GM18951 (cell line): ENCODE data around the gene EPHA1.

ENCODE experiments used
- POLR2A ChIP-seq: IDR thresholded peaks from 4 replicates; pipeline ENCODE4 v1.6.1; 2011; ENCODE audit warnings: mild to moderate bottlenecking; ENCODE audit not compliant: insufficient read length, insufficient read depth; ENCODE audit errors: extremely low read depth
- in situ Hi-C: fragments of 300-500 bp; cut with MboI; formaldehyde crosslinking; loops from one replicate; pipeline ENCODE4 v1.12.0; 2022; ENCODE audit warnings: low sequenced_read_pairs, mixed read lengths, inconsistent platforms; ENCODE audit not compliant: unreplicated experiment

Gene EPHA1

DNA sequence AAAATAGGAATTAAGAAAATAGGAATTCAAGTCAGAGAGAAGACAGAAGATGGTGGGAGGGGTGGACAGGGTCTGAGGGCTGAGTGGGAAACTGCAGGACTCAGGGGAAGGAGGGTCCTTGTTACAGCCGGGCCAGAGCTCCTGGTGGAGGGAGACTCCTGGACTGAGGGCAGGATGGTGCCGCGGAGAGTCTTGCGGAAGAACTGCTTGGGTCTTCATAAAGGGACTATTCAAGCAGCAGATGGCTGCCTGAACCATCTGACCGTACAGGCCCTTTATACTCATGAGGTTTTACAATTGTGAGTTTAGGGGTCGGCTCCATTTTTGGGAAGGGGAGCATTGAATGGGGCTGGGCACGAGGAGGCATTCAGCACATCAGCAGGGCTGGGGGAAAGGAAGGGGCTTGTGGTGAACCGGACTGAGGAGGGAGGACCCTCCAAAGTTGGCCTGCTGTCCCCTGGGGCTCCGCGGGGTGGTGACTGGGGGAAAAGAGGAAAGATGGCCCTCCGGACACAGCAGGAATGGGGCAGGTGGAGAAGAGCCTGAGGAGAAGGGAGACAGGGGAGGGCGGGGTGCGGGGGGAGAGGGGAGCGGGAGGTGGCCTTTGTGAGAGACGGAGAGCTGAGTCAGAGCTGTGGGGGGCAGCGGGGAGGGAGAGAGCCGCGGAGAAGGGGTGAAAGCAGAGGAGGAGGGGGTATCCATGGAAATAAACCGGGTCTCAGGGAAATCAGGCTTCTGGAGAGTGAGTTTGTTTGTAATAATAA, 47.7 kb downstream of the EPHA1 start:
- in situ Hi-C loops, result no loop called here
- TF ChIP-seq POLR2A, result no peak

DNA sequence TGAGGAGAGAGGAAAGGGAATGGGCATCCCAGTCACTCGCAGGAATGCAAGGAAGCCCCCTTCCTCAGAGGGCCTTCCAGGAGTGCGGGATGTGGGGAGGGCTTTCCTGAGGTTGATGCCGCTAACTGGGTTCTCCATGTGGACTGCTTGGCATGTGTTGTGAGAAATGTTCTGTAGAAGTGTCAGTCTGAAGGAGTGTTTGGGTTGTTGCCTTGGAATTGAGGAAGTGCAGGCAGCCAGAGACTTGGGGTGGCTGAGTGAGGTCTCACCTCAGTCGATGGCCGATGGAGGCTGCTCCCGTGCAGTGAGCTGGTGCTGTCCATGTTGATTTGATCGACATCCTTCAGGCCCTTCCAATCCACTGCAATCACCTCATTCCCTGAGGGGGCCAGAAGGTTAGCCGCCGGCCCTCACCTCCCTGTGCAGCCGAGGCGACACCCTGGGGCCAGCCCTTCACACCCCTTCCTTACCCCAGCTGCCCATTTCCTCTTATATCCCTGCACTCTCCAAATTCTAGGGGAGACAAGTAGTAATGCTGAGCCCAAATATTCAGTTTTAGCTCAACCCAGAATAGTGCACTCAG, 48.8 kb downstream of the EPHA1 start:
- in situ Hi-C loops, result no loop called here

DNA sequence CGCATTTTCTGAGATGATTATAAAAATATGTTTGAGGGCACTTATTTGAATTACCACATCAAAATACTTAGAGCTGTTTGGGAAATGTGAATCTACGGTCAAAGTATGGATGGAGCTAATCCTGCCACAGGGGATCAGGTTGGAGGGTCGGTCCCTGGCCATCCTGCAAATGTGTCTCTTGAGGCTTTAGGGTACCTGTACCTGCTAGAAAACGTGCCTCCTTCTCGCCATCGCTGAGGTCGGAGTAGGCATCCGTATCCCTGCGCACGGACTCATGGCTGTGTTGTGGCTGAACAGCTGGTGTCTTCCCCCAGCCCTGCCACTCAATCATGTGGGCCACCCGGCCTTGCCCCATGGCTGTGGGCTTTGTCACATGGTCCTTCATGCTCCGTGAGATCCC, 50.0 kb downstream of the EPHA1 start:
- in situ Hi-C loops, result no loop called here
- TF ChIP-seq POLR2A, result no peak

More for the DNA sequence above, 48.8 kb downstream of the EPHA1 start:
- TF ChIP-seq POLR2A, result no peak

DNA sequence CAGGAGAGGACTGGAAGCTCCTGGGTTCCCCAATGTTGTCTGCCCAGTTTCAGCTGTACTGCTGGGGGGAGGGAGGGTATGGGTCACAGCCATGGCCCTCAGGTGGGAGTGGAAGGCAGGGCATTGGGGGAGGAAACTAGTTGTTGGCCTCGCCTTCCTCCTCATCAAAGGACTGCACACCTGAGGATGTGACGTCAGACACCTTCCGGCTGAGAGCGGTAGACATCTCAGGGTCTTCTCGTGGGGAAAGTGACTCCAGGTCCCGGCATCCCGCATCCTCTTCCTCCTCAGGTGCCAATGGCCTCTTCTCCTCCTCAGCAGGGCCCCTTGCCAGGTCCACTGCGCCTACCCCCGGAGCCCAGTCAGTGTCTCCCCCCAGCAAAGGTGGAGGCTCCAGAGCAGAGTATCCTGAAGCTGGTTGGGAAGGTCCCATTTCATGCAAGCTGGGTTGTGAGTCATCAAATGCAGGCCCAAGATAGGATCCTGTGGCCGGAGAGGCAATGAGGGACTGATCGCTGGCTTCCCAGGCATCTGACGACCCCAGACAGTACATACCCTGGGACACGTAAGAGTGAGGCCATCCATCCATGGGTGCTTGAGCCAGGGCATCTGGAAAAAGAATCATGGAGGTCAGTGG, 52.1 kb downstream of the EPHA1 start:
- TF ChIP-seq POLR2A, result no peak
- in situ Hi-C loops, result no loop called here

DNA sequence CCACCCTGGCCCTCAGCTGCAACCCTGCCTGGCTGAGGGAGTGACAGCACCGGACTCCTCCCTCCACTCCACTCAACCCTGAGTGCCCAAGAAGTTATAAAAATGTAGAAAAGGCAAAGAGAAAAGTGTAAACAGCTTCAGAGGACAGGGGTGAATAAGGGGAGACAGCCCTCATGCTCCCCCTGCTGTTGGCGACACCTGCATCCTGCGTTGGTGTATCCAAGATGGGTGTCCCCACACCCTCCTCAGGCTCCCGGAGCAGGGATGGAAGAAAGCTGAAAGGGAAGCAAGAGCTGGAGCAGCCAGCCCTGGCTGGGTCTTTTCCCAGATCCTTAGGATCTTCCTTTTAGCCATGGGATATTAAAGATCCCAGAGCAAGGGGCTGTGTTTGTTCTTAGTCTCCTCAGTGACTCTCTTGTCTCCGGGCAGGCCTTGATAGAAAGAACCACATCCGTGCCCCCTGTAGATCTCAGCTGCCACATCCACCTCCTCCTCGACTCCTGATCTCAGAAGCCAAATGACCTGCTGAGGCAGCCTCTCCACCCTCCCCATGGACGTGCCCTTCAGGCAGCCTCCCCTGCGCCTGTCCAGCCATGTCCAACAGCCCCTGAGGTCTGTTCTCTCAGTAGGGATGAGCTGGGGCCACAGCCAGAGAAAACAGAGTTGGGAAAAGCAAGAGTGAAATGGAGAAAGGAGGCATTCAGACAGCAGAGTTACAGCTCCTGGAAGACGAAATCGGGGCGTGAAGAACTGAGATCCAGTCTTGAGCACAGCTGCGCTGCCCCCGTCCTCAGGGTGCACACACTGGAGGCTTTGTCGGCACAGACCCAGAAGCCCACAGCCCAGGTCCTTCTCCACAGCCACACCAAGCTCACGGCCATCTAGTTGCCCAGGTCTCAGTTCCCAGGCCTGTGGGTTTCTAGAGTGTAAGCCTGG, 52.9 kb downstream of the EPHA1 start:
- in situ Hi-C loops, result no loop called here
- no peak for TF ChIP-seq POLR2A

DNA sequence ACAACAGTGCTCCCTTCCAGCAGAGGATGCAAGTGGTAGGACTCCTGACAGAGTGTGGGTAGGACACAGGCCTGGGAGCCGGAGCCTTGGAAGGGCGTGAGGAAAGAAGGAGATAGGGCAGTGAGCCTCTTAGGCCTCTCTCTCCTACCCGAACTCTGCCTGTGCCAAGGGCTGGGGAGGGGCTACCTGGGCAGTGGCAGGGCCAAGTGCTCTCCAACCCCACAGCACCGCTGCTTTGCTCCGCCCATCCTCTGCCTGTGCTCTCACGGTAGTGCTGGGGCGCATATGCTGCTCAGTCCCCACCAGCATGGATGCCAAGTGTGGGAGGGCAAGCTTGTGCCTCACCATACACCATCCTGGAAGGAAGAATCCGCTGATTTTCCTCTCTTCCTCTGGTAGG, 53.7 kb downstream of the EPHA1 start:
- no peak for TF ChIP-seq POLR2A
- in situ Hi-C loops, result no loop called here

DNA sequence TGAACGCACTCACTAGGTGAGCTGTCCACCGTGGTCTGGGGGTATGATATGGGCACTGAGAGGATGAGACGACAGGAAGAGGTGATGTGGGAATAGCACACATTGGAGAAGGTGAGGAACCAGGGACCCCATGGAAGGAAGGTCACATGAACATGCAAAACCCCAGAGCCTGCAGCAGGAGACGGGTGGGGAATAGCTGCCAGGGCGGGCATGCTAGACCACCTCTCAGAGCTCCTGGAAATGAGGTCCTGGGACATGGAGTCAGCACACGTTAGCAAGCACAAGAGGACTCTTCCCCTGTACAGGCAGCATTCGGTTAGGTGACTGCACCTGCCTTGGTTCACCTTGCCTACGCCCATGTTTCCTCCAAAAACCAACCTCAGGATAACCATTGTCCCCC, 54.3 kb downstream of the EPHA1 start:
- in situ Hi-C loops, result no loop called here
- TF ChIP-seq POLR2A, result no peak

DNA sequence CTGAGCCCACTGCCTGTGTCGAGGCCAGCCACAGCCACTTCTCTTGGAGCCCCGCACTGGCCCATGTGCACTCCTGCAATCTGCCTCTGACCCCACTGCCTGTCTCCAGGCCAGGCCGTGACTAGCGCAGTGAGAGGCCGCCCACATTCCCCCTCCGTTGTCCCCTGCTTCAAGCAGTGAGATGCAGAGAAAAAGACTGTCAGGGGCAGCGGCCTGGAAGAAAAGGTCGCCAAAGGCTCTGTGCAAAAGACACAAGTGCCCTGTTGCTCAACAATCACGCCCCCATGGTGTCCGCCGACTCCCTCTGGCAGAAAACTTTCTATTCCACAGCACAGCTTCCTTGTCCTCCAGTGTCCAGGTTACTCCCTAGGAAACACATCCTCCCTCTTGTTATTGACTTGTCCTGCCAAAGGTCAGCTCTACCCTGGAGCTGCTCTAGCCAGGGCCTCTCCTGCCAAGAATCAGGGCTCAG, 56.1 kb downstream of the EPHA1 start:
- in situ Hi-C loops, result no loop called here
- no peak for TF ChIP-seq POLR2A

DNA sequence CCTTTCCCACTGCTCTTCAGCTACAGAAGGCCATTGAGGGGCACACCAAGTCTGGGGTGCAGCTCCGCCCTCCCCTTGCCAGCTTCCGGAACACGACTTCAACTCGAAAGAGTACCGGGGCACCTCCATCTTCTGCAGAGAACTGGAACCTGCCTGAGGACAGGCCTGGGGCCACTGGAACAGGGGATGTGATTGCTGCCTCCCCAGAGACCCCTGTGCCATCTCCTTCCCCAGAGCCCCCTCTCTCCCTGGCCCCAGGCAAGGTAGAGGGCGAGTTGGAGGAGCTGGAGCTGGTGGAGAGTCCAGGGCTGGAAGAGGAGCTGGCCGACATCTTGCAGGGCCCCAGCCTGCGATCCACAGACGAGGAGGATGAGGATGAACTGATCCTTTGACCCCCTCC, 57.1 kb downstream of the EPHA1 start:
- no peak for TF ChIP-seq POLR2A
- in situ Hi-C loops, result no loop called here

DNA sequence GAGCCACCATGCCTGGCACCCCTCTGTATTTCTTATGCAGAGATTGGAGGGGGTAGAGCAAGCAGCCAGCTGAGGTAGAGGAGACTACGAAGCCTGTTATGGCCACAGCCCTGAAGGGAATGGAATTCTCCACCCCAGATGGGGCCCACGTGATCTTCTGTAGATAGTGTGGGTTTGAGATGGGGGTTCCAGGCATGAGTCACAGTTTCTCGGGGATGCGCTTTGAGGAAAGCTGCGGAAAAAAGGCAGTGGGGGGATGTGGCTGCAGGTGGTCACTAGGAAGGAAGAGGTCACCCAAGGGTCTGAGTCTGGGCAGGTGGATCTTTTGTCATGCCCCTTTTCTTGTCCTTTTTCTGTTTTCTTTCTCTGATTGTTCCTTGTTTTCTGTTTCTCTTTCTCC, 57.6 kb downstream of the EPHA1 start:
- no peak for TF ChIP-seq POLR2A
- in situ Hi-C loops, result no loop called here

DNA sequence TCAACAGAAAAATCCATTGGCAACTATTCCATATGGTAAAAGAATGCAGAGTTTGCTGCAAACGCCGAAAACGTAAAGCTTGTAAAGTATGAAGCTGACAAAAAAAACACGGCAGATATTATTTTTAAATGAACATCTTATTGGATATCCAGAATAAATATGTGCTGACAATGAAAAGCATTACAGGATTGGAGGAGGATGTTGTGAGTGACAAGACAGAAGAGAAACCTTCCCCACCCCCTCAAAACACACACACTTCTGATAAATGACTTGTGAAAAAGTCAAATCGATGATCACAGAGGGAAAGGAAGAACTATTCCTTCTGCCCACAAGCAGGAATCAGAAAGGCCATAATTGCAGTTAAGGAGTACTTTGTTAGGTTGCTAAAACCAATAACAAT, 60.7 kb downstream of the EPHA1 start:
- TF ChIP-seq POLR2A, result no peak

DNA sequence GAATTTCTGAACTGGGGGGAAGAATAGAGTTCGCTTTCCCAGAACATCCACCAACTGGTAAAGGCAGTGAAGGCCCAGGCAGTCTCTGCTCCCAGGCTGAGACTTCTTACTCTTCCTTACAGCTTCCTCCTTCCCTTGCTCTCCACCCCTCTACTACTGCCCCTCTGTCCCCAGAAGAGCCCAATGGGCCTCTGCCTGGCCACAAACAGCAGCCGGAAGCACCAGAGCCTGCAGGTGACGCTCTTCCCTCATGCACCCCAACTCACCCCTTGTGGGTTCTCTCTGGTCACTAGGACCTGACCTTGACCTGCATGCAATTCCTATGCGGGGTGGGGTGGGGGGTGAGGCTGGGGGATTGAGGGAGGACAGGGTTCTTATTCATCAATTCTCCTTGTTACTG, 62.6 kb downstream of the EPHA1 start:
- in situ Hi-C loops, result no loop called here
- TF ChIP-seq POLR2A, result no peak

More for the DNA sequence above, 60.7 kb downstream of the EPHA1 start:
- in situ Hi-C loops, result no loop called here

DNA sequence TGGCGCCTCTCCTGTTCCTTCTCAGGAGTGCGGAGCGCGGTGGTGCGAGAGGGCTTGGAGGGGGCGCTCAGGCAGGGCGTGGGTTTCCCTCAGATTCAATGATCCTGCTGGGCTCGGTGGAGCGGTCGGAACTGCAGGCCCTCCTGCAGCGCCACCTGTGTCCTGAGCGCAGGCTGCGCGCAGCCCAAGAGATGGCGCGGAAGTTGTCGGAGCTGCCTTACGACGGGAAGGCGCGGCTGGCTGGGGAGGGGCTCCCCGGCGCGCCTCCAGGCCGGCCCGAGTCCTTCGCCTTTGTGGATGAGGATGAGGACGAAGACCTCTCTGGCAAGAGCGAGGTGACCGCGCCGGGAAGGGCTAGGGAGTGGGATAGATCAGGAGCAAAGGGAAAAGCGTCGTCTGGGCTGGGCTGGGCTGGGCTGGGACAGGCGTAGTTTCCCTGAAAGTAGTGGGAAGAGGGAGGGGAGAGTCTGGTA, 63.2 kb downstream of the EPHA1 start:
- in situ Hi-C loops, result no loop called here
- TF ChIP-seq POLR2A, result no peak
